HCT116 (cell line): ENCODE measurements around the gene FBXO15. TPM values are rescaled to one million over a fixed set of nuclear protein-coding genes. Genes with fewer than 3 reads are reported as not detected.

Source experiments
- ATAC-seq: fragments of 200-7000 bp; cut with Tn5 transposase; 2 replicates; pipeline ENCODE4 v1.9.1; 2020; ENCODE audit warnings: mild to moderate bottlenecking, moderate library complexity
- BruUV-seq: library from RNA; stranded (reverse); fragments of 400-500 nt; replicated peaks from 2 replicates; lab custom pipeline; 2021; lab: Mats Ljungman, UMichigan
- CTCF ChIA-PET: fragments of 300-600 bp; sonication (Branson Sonifier 250); formaldehyde crosslinking; loops from one replicate; lab custom pipeline; 2021; ENCODE audit warnings: antibody characterized with exemption; lab: Charles Lee
- POLR2A ChIA-PET: fragments of 300-600, 350-600 bp; sonication (Branson Sonifier 250); formaldehyde crosslinking; loops from one replicate; lab custom pipeline; 2021; ENCODE audit warnings: antibody characterized with exemption; lab: Charles Lee
- RAD21 ChIA-PET, 2 experiments: fragments of 300-600 bp; sonication (Branson Sonifier 250); formaldehyde crosslinking; loops; one replicate each; lab custom pipeline; 2023; ENCODE audit warnings: low total read pairs in 2 of 2; ENCODE audit not compliant: uncharacterized antibody in 2 of 2, unreplicated experiment in 2 of 2, low non-redundant PET in 1 of 2; lab: Charles Lee
- DNase-seq: peaks from one replicate; pipeline ENCODE4 v3.0.0-alpha.2; 2010; ENCODE audit warnings: low read depth, low spot score
- H2AFZ ChIP-seq: fragments of 200-600 bp; shearing (Covaris generic), sonication (generic); 2 replicates; pipeline ENCODE4 v1.6.1; 2017; ENCODE audit warnings: low read depth, mixed run types, mixed read lengths, antibody characterized with exemption, low read length; ENCODE audit not compliant: poor library complexity, severe bottlenecking
- H3K27ac ChIP-seq: 2 replicates; pipeline ENCODE4 v1.5.1; 2012; ENCODE audit warnings: low read depth, low read length
- H3K27me3 ChIP-seq: fragments of 200-600 bp; sonication (generic); 2 replicates; pipeline ENCODE4 v1.6.1; 2016; ENCODE audit warnings: mixed run types, low read length, mixed read lengths; ENCODE audit not compliant: insufficient read depth
- H3K36me3 ChIP-seq, 2 experiments: fragments of 200-500 bp in 1 of 2; fragments of 200-600 bp in 1 of 2; sonication (Bioruptor generic) in 1 of 2; sonication (generic) in 1 of 2; 2 replicates each; pipeline versions ENCODE4 v1.5.1 to v1.6.1; 2014 to 2016; ENCODE audit warnings: low read length in 2 of 2, inconsistent platforms in 1 of 2, mixed read lengths in 1 of 2, mixed run types in 1 of 2; ENCODE audit not compliant: insufficient read depth in 2 of 2, control insufficient read depth in 1 of 2
- H3K4me1 ChIP-seq, 2 experiments: fragments of 200-600 bp in 1 of 2; sonication (generic) in 1 of 2; 2 replicates each; pipeline versions ENCODE4 v1.5.1 to v1.6.1; 2012 to 2017; ENCODE audit warnings: low read length in 2 of 2, inconsistent platforms in 1 of 2, mild to moderate bottlenecking in 1 of 2, mixed read lengths in 1 of 2, mixed run types in 1 of 2, moderate library complexity in 1 of 2; ENCODE audit not compliant: insufficient read depth in 2 of 2, control insufficient read depth in 1 of 2
- H3K4me2 ChIP-seq: fragments of 200-600 bp; sonication (generic); 2 replicates; pipeline ENCODE4 v1.6.1; 2017; ENCODE audit warnings: mixed run types, low read length, mixed read lengths
- H3K4me3 ChIP-seq, 2 experiments: fragments of 200-600 bp in 1 of 2; sonication (generic) in 1 of 2; replicated peaks in 1 of 2; 2 replicates each; pipeline ENCODE4 v1.5.1; 2011 to 2016; ENCODE audit warnings: low read length in 2 of 2, control low read depth in 1 of 2, low read depth in 1 of 2, mild to moderate bottlenecking in 1 of 2, mixed read lengths in 1 of 2, mixed run types in 1 of 2
- H3K79me2 ChIP-seq: fragments of 200-600 bp; sonication (generic); 2 replicates; pipeline ENCODE4 v1.6.1; 2017; ENCODE audit warnings: mild to moderate bottlenecking, mixed run types, low read length, moderate library complexity, mixed read lengths; ENCODE audit not compliant: insufficient read depth
- H3K9ac ChIP-seq: fragments of 200-600 bp; sonication (generic); 2 replicates; pipeline ENCODE4 v1.6.1; 2016; ENCODE audit warnings: low read length, mixed read lengths
- H3K9me2 ChIP-seq: fragments of 200-600 bp; sonication (generic), shearing (Covaris generic); 2 replicates; pipeline ENCODE4 v1.6.1; 2017; ENCODE audit warnings: mixed run types, mild to moderate bottlenecking, moderate library complexity; ENCODE audit not compliant: insufficient read depth
- H3K9me3 ChIP-seq, 2 experiments: fragments of 200-500 bp in 1 of 2; fragments of 200-600 bp in 1 of 2; sonication (Bioruptor generic) in 1 of 2; sonication (generic) in 1 of 2; 2 replicates each; pipeline ENCODE4 v1.6.1; 2014 to 2017; ENCODE audit warnings: low read length in 2 of 2, mixed read lengths in 2 of 2, inconsistent platforms in 1 of 2, low read depth in 1 of 2, mild to moderate bottlenecking in 1 of 2, mixed run types in 1 of 2, moderate library complexity in 1 of 2; ENCODE audit not compliant: control insufficient read depth in 1 of 2, insufficient read depth in 1 of 2
- H4K20me1 ChIP-seq: fragments of 200-600 bp; sonication (generic), shearing (Covaris generic); 2 replicates; pipeline ENCODE4 v1.6.1; 2017; ENCODE audit warnings: mixed run types, mild to moderate bottlenecking, moderate library complexity; ENCODE audit not compliant: insufficient read depth
- ATF3 ChIP-seq: IDR thresholded peaks from 2 replicates; pipeline ENCODE4 v1.6.1; 2012
- CBX3 ChIP-seq: IDR thresholded peaks from 2 replicates; pipeline ENCODE4 v1.6.1; 2012; ENCODE audit warnings: low read depth
- EGR1 ChIP-seq: IDR thresholded peaks from 2 replicates; pipeline ENCODE4 v1.6.1; 2012; ENCODE audit warnings: low read depth
- ELF1 ChIP-seq: IDR thresholded peaks from 2 replicates; pipeline ENCODE4 v1.6.1; 2012; ENCODE audit warnings: low read depth, borderline replicate concordance
- POLR2A ChIP-seq: IDR thresholded peaks from 2 replicates; pipeline ENCODE4 v1.7.0; 2011; ENCODE audit warnings: borderline replicate concordance; ENCODE audit not compliant: insufficient read depth, insufficient read length; ENCODE audit errors: extremely low read depth
- POLR2AphosphoS5 ChIP-seq: IDR thresholded peaks from 2 replicates; pipeline ENCODE4 v1.6.1; 2011; ENCODE audit warnings: mild to moderate bottlenecking, low read depth, low read length, moderate library complexity
- RAD21 ChIP-seq: IDR thresholded peaks from 2 replicates; pipeline ENCODE4 v1.6.1; 2012; ENCODE audit warnings: low read depth, mild to moderate bottlenecking
- SIN3A ChIP-seq: IDR thresholded peaks from 2 replicates; pipeline ENCODE4 v1.6.1; 2012; ENCODE audit warnings: low read depth
- SP1 ChIP-seq: IDR thresholded peaks from 2 replicates; pipeline ENCODE4 v1.6.1; 2012; ENCODE audit warnings: low read depth
- SRF ChIP-seq: IDR thresholded peaks from 2 replicates; pipeline ENCODE4 v1.6.1; 2012; ENCODE audit warnings: low read depth
- TCF7L2 ChIP-seq: IDR thresholded peaks from 2 replicates; pipeline ENCODE4 v1.7.0; 2011; ENCODE audit warnings: borderline replicate concordance, inconsistent platforms; ENCODE audit not compliant: insufficient read depth, insufficient read length; ENCODE audit errors: extremely low read depth
- ZFX ChIP-seq: fragments of 450-650 bp; IDR thresholded peaks from 2 replicates; pipeline ENCODE4 v1.6.1; 2017
- ZNF274 ChIP-seq: fragments of 200-500 bp; sonication (Bioruptor generic); IDR thresholded peaks from 2 replicates; pipeline ENCODE4 v1.6.1; 2014; ENCODE audit warnings: mild to moderate bottlenecking, low read depth, low read length, inconsistent platforms
- intact Hi-C: fragments of 100-400 bp; cut with micrococcal nuclease; formaldehyde crosslinking; loops from 2 replicates; pipeline ENCODE4 v1.10.0; 2022
- total RNA-seq: library from RNA; stranded (reverse); gene quantifications from one replicate; pipeline ENCODE4 v1.2.1, GENCODE V29; 2021; ENCODE audit not compliant: unreplicated experiment
- TF ChIP-seq, protein P1 (sequence below): IDR thresholded peaks from 2 replicates; pipeline ENCODE4 v1.6.1; 2012; ENCODE audit warnings: low read depth
- TF ChIP-seq, protein P2 (sequence below): IDR thresholded peaks from 2 replicates; pipeline ENCODE4 v1.6.1; 2012
- TF ChIP-seq, protein P3 (sequence below), 3 experiments: fragments of 200-600 bp in 1 of 3; sonication (generic) in 1 of 3; IDR thresholded peaks in 2 of 3; conservative IDR thresholded peaks in 1 of 3; 2 replicates each; pipeline ENCODE4 v1.5.1; 2012 to 2017; ENCODE audit warnings: low read depth in 2 of 3, low read length in 2 of 3, antibody characterized with exemption in 1 of 3, borderline replicate concordance in 1 of 3, control low read depth in 1 of 3, mild to moderate bottlenecking in 1 of 3, mixed read lengths in 1 of 3, mixed run types in 1 of 3, moderate library complexity in 1 of 3; ENCODE audit not compliant: insufficient read depth in 1 of 3

FBXO15 gene
- total RNA-seq, 1 experiment from 2014 or later, result 1.1 TPM

GRCh38 chr18:74184875-74185274 is 37.2 kb upstream of the FBXO15 start (continued):
- TF ChIP-seq, protein P1, sequence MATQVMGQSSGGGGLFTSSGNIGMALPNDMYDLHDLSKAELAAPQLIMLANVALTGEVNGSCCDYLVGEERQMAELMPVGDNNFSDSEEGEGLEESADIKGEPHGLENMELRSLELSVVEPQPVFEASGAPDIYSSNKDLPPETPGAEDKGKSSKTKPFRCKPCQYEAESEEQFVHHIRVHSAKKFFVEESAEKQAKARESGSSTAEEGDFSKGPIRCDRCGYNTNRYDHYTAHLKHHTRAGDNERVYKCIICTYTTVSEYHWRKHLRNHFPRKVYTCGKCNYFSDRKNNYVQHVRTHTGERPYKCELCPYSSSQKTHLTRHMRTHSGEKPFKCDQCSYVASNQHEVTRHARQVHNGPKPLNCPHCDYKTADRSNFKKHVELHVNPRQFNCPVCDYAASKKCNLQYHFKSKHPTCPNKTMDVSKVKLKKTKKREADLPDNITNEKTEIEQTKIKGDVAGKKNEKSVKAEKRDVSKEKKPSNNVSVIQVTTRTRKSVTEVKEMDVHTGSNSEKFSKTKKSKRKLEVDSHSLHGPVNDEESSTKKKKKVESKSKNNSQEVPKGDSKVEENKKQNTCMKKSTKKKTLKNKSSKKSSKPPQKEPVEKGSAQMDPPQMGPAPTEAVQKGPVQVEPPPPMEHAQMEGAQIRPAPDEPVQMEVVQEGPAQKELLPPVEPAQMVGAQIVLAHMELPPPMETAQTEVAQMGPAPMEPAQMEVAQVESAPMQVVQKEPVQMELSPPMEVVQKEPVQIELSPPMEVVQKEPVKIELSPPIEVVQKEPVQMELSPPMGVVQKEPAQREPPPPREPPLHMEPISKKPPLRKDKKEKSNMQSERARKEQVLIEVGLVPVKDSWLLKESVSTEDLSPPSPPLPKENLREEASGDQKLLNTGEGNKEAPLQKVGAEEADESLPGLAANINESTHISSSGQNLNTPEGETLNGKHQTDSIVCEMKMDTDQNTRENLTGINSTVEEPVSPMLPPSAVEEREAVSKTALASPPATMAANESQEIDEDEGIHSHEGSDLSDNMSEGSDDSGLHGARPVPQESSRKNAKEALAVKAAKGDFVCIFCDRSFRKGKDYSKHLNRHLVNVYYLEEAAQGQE, result no peak
- TF ChIP-seq, protein P2, sequence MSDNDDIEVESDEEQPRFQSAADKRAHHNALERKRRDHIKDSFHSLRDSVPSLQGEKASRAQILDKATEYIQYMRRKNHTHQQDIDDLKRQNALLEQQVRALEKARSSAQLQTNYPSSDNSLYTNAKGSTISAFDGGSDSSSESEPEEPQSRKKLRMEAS, result no peak
- TF ChIP-seq SP1, result no peak
- no peak for TF ChIP-seq ZNF274
- no peak for TF ChIP-seq TCF7L2

- no peak for DNase-seq
- TF ChIP-seq SRF (no peak), POLR2A (no peak), ELF1 (no peak), ZNF274 (no peak), POLR2AphosphoS5 (no peak), RAD21 (no peak), ATF3 (no peak), EGR1 (no peak), CBX3 (no peak), SIN3A (no peak), SP1 (no peak), ZFX (no peak)
- TF ChIP-seq, protein P1, result no peak
- TF ChIP-seq, protein P2, result no peak
- TF ChIP-seq, protein P3, sequence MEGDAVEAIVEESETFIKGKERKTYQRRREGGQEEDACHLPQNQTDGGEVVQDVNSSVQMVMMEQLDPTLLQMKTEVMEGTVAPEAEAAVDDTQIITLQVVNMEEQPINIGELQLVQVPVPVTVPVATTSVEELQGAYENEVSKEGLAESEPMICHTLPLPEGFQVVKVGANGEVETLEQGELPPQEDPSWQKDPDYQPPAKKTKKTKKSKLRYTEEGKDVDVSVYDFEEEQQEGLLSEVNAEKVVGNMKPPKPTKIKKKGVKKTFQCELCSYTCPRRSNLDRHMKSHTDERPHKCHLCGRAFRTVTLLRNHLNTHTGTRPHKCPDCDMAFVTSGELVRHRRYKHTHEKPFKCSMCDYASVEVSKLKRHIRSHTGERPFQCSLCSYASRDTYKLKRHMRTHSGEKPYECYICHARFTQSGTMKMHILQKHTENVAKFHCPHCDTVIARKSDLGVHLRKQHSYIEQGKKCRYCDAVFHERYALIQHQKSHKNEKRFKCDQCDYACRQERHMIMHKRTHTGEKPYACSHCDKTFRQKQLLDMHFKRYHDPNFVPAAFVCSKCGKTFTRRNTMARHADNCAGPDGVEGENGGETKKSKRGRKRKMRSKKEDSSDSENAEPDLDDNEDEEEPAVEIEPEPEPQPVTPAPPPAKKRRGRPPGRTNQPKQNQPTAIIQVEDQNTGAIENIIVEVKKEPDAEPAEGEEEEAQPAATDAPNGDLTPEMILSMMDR (IDR thresholded peaks at IDR 0.05 in 2 of 3, conservative IDR thresholded peaks at IDR 0.05 in 1 of 3; ENCODE audit: borderline replicate concordance in 1 of 3, insufficient read depth in 1 of 3, low read depth in 2 of 3, low read length in 2 of 3), result no peak
Measured at GRCh38 chr18:74183130-74183529, 35.5 kb upstream of the FBXO15 start.

More at GRCh38 chr18:74183130-74183529, 35.5 kb upstream of the FBXO15 start:
- POLR2A ChIA-PET, result no interaction called here
- no peaks in the 10 kb centered on the region for H3K36me3 ChIP-seq
- no peaks in the 10 kb centered on the region for H3K9me3 ChIP-seq
- no TSS peak for BruUV-seq
- no peak overlapping the region for H3K4me2 ChIP-seq
- H3K79me2 ChIP-seq, result no peaks in the 10 kb centered on the region
- no peak for ATAC-seq
- H3K27ac ChIP-seq, result no peak overlapping the region
- intact Hi-C loops, result no loop called here
- no peak overlapping the region for H2AFZ ChIP-seq
- no peaks in the 10 kb centered on the region for H4K20me1 ChIP-seq
- peaks cover 32% of the 10 kb centered on the region for H3K27me3 ChIP-seq
- H3K4me1 ChIP-seq, result no peaks in the 10 kb centered on the region
- H3K4me3 ChIP-seq, result no peak overlapping the region
- RAD21 ChIA-PET, result no interaction called here
- no peaks in the 10 kb centered on the region for H3K9me2 ChIP-seq
- H3K9ac ChIP-seq, result no peak overlapping the region
- CTCF ChIA-PET, result no interaction called here
